ENCODE results near the gene HHLA2.
A peak's percentile ranks its signal among the peaks of the same experiment; 100 is the strongest.
"Not testable (repeated sequence)": the region's sequence is repeated elsewhere in the genome, so short reads cannot be mapped to it uniquely, and the experiment has no call there.

The HHLA2 gene

DNA sequence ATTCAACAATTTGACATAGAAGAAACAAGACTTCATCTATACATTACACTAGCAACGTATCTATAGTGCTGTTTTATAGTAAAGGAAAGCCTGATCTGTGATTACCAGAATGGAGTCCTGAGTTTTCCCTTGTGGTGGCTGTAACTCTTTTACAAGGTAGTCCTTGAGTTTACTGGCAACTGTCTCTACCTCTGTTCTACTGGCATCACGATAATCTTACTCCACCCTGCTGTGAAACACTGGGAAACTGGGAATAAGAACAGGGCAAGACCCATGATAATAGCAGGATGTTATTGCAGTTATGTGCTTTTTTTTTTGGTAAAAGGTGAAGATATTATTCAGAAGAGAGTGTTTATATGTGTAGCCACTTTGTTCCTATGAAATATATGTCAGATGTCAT, 12.4 kb upstream of the HHLA2 start:
- WGBS (ENCODE audit: extremely low coverage, insufficient coverage, insufficient read length): no CpG with 5 or more reads among the region's 2 CpGs
- H2AFZ ChIP-seq (ENCODE audit: insufficient read depth, low read length, poor library complexity): no peak overlapping the region
- no peaks in the 10 kb centered on the region for H3K9me3 ChIP-seq (ENCODE audit: insufficient read depth, low read depth, low read length)
- no peaks in the 10 kb centered on the region for H3K79me1 ChIP-seq (ENCODE audit: low read length)
- H3K4ac ChIP-seq (ENCODE audit: low read depth, low read length): no peak overlapping the region
- no peaks in the 10 kb centered on the region for H3K4me1 ChIP-seq (ENCODE audit: control insufficient read depth in 1 of 2, insufficient read depth in 2 of 2, low read length in 2 of 2)
- no peak overlapping the region for H3K18ac ChIP-seq (ENCODE audit: low read length)
- no peak overlapping the region for H4K91ac ChIP-seq (ENCODE audit: low read depth, low read length)
- no peak overlapping the region for H4K8ac ChIP-seq (ENCODE audit: low read depth, low read length)
- no peak overlapping the region for H2AK5ac ChIP-seq (ENCODE audit: low read length)
- DNase-seq: no peak
- H4K12ac ChIP-seq (ENCODE audit: low read depth, low read length): no peak overlapping the region
- H3K27ac ChIP-seq (ENCODE audit: low read depth, low read length): no peak overlapping the region
- H3K4me3 ChIP-seq (ENCODE audit: low read depth, low read length): no peak overlapping the region
- no peak overlapping the region for H2BK12ac ChIP-seq (ENCODE audit: low read length)
- no peaks in the 10 kb centered on the region for H3K27me3 ChIP-seq (ENCODE audit: insufficient read depth, low read length)
- H3K23ac ChIP-seq (ENCODE audit: low read length): no peak overlapping the region
- no peak overlapping the region for H2BK5ac ChIP-seq (ENCODE audit: low read depth, low read length, poor library complexity)
- H3K14ac ChIP-seq (ENCODE audit: low read length): no peak overlapping the region
- H3K36me3 ChIP-seq (ENCODE audit: control insufficient read depth in 1 of 2, insufficient read depth in 2 of 2, low read length in 2 of 2): no peaks in the 10 kb centered on the region
- H3K79me2 ChIP-seq (ENCODE audit: control insufficient read depth, insufficient read depth, low read length, poor library complexity): no peaks in the 10 kb centered on the region
- no peak overlapping the region for H3K9ac ChIP-seq (ENCODE audit: low read length)
- no peak overlapping the region for H2BK120ac ChIP-seq (ENCODE audit: insufficient read depth, low read length, poor library complexity)
- no peak overlapping the region for H3K4me2 ChIP-seq (ENCODE audit: low read length)

DNA sequence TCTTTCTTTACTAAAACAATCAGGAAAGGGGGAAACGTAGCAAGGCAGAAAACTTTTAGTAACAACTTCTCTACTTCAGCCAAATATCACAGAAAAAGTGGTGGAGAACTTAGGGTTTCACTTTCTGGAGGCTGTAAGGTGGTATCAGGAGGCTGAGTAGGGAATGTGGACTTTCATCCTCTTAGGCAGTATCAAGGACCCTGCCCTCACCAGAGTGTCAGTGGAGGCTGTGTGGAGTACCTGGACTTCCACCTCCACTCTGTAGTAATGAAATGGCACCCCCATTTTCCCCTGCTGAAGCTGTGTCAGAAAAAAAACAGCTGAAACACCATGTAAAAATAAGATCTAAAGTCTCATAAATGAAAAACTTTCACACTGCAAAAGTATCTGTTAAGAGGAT, 11.2 kb upstream of the HHLA2 start:
- Histone ChIP-seq H3K9me3 (ENCODE audit: insufficient read depth, low read depth, low read length) (no peaks in the 10 kb centered on the region), H3K9ac (ENCODE audit: low read length) (no peak overlapping the region), H3K79me2 (ENCODE audit: control insufficient read depth, insufficient read depth, low read length, poor library complexity) (no peaks in the 10 kb centered on the region), H3K23ac (ENCODE audit: low read length) (no peak overlapping the region), H3K4me3 (ENCODE audit: low read depth, low read length) (no peak overlapping the region), H4K91ac (ENCODE audit: low read depth, low read length) (peak overlapping the region; percentile 14), H3K4ac (ENCODE audit: low read depth, low read length) (no peak overlapping the region), H3K27me3 (ENCODE audit: insufficient read depth, low read length) (no peaks in the 10 kb centered on the region), H2BK12ac (ENCODE audit: low read length) (no peak overlapping the region), H2AFZ (ENCODE audit: insufficient read depth, low read length, poor library complexity) (no peak overlapping the region), H3K27ac (ENCODE audit: low read depth, low read length) (no peak overlapping the region), H2BK5ac (ENCODE audit: low read depth, low read length, poor library complexity) (no peak overlapping the region), H3K79me1 (ENCODE audit: low read length) (no peaks in the 10 kb centered on the region), H2AK5ac (ENCODE audit: low read length) (no peak overlapping the region), H3K4me2 (ENCODE audit: low read length) (no peak overlapping the region), H4K8ac (ENCODE audit: low read depth, low read length) (no peak overlapping the region), H3K18ac (ENCODE audit: low read length) (no peak overlapping the region), H4K12ac (ENCODE audit: low read depth, low read length) (no peak overlapping the region), H3K14ac (ENCODE audit: low read length) (no peak overlapping the region), H3K36me3 (ENCODE audit: control insufficient read depth in 1 of 2, insufficient read depth in 2 of 2, low read length in 2 of 2) (no peaks in the 10 kb centered on the region), H3K4me1 (ENCODE audit: control insufficient read depth in 1 of 2, insufficient read depth in 2 of 2, low read length in 2 of 2) (no peaks in the 10 kb centered on the region), H2BK120ac (ENCODE audit: insufficient read depth, low read length, poor library complexity) (no peak overlapping the region)
- no CpG with 5 or more reads among the region's 1 CpG for WGBS (ENCODE audit: extremely low coverage, insufficient coverage, insufficient read length)
- DNase-seq: no peak

DNA sequence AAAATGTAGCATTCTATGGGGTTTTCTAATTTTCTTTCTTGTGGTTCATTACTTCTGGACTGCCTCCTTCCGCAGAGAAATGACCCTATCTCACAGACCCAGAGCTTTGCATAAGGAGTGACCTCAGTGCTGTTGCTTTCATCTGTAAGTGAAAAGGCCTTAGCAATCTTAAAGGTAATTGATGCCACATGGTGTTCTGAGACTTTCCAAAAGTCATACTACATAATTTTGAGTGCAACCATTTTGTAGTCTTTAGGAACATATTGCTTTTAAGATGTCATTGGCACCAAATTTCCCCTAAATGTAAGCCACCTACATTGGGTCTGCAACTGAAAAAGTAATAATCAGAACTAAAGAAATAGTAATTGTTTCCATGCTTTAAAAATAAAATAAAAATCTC, 9.2 kb upstream of the HHLA2 start:
- Histone ChIP-seq H3K27me3 (ENCODE audit: insufficient read depth, low read length) (no peaks in the 10 kb centered on the region), H2BK5ac (ENCODE audit: low read depth, low read length, poor library complexity) (no peak overlapping the region), H3K27ac (ENCODE audit: low read depth, low read length) (no peak overlapping the region), H3K79me1 (ENCODE audit: low read length) (no peaks in the 10 kb centered on the region), H3K79me2 (ENCODE audit: control insufficient read depth, insufficient read depth, low read length, poor library complexity) (no peaks in the 10 kb centered on the region), H4K12ac (ENCODE audit: low read depth, low read length) (no peak overlapping the region), H3K9me3 (ENCODE audit: insufficient read depth, low read depth, low read length) (no peaks in the 10 kb centered on the region), H3K4me1 (ENCODE audit: control insufficient read depth in 1 of 2, insufficient read depth in 2 of 2, low read length in 2 of 2) (no peaks in the 10 kb centered on the region), H4K91ac (ENCODE audit: low read depth, low read length) (no peak overlapping the region), H3K4me3 (ENCODE audit: low read depth, low read length) (no peak overlapping the region), H3K18ac (ENCODE audit: low read length) (no peak overlapping the region), H4K8ac (ENCODE audit: low read depth, low read length) (no peak overlapping the region), H2BK120ac (ENCODE audit: insufficient read depth, low read length, poor library complexity) (no peak overlapping the region), H2BK12ac (ENCODE audit: low read length) (no peak overlapping the region), H3K23ac (ENCODE audit: low read length) (no peak overlapping the region), H3K14ac (ENCODE audit: low read length) (no peak overlapping the region), H3K9ac (ENCODE audit: low read length) (no peak overlapping the region), H3K4me2 (ENCODE audit: low read length) (no peak overlapping the region), H2AFZ (ENCODE audit: insufficient read depth, low read length, poor library complexity) (no peak overlapping the region), H3K4ac (ENCODE audit: low read depth, low read length) (no peak overlapping the region), H3K36me3 (ENCODE audit: control insufficient read depth in 1 of 2, insufficient read depth in 2 of 2, low read length in 2 of 2) (no peaks in the 10 kb centered on the region), H2AK5ac (ENCODE audit: low read length) (no peak overlapping the region)
- DNase-seq: no peak
- no CpG with 5 or more reads among the region's 1 CpG for WGBS (ENCODE audit: extremely low coverage, insufficient coverage, insufficient read length)

DNA sequence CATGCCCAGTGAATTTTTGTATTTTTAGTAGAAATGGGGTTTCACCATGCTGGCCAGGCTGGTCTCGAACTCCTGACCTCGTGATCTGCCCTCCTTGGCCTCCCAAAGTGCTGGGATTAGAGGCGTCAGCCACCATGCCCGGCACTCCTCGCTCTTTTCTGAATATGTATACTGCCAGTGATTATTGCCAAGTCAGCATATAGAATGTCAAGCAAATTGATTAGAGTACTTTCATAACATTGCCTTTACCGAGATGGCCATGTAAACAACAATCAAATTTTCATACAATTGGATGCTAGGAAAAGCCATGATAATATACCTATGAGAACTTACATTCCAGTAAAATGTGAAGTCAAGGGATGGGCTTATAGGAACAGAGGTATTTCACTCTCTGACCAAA, 8.2 kb upstream of the HHLA2 start:
- not testable (repeated sequence) for H3K27me3 ChIP-seq (ENCODE audit: insufficient read depth, low read length); H4K8ac ChIP-seq (ENCODE audit: low read depth, low read length); H3K14ac ChIP-seq (ENCODE audit: low read length); H3K27ac ChIP-seq (ENCODE audit: low read depth, low read length); H3K79me1 ChIP-seq (ENCODE audit: low read length); H3K79me2 ChIP-seq (ENCODE audit: control insufficient read depth, insufficient read depth, low read length, poor library complexity); H3K9me3 ChIP-seq (ENCODE audit: insufficient read depth, low read depth, low read length); H4K12ac ChIP-seq (ENCODE audit: low read depth, low read length); H3K4me2 ChIP-seq (ENCODE audit: low read length); H2BK12ac ChIP-seq (ENCODE audit: low read length); H3K18ac ChIP-seq (ENCODE audit: low read length); H2BK5ac ChIP-seq (ENCODE audit: low read depth, low read length, poor library complexity); DNase-seq; H3K23ac ChIP-seq (ENCODE audit: low read length); H4K91ac ChIP-seq (ENCODE audit: low read depth, low read length); H2BK120ac ChIP-seq (ENCODE audit: insufficient read depth, low read length, poor library complexity); H2AK5ac ChIP-seq (ENCODE audit: low read length); H3K36me3 ChIP-seq (ENCODE audit: control insufficient read depth in 1 of 2, insufficient read depth in 2 of 2, low read length in 2 of 2); H3K4me3 ChIP-seq (ENCODE audit: low read depth, low read length); H3K9ac ChIP-seq (ENCODE audit: low read length); H2AFZ ChIP-seq (ENCODE audit: insufficient read depth, low read length, poor library complexity); H3K4ac ChIP-seq (ENCODE audit: low read depth, low read length); H3K4me1 ChIP-seq (ENCODE audit: control insufficient read depth in 1 of 2, insufficient read depth in 2 of 2, low read length in 2 of 2)
- WGBS (ENCODE audit: extremely low coverage, insufficient coverage, insufficient read length): no CpG with 5 or more reads among the region's 6 CpGs
